Activated naive CD4-positive, alpha-beta T cell treated with anti-CD3 and anti-CD28 coated beads, Interleukin-2, amount 10 ng/mL, durations not matched to agents 7 days and 5 days (primary cell): ENCODE data around the gene GKN1.
A peak's percentile ranks its signal among the peaks of the same experiment; 100 is the strongest.

ENCODE experiments used
- CTCF ChIA-PET: fragments of 350-600 bp; sonication (Branson Sonifier 250); formaldehyde crosslinking; loops from one replicate; lab custom pipeline; 2021; ENCODE audit warnings: antibody characterized with exemption; lab: Charles Lee
- DNase-seq: peaks from one replicate; pipeline ENCODE4 v3.0.0-alpha.2; 2020
- H3K27ac Mint-ChIP-seq: one replicate; pipeline ENCODE4 v1.8.0; 2021; ENCODE audit warnings: mild to moderate bottlenecking, moderate library complexity, mixed read lengths
- H3K27me3 Mint-ChIP-seq: one replicate; pipeline ENCODE4 v1.8.0; 2021; ENCODE audit warnings: mild to moderate bottlenecking, mixed read lengths
- H3K36me3 Mint-ChIP-seq: one replicate; pipeline ENCODE4 v1.8.0; 2021; ENCODE audit warnings: mixed read lengths
- H3K4me1 Mint-ChIP-seq: one replicate; pipeline ENCODE4 v1.8.0; 2021; ENCODE audit warnings: mixed read lengths
- H3K4me3 Mint-ChIP-seq: one replicate; pipeline ENCODE4 v1.8.0; 2021; ENCODE audit warnings: mild to moderate bottlenecking, moderate library complexity, mixed read lengths
- H3K9me3 Mint-ChIP-seq: one replicate; pipeline ENCODE4 v1.8.0; 2021; ENCODE audit warnings: mixed read lengths

GKN1 gene

DNA sequence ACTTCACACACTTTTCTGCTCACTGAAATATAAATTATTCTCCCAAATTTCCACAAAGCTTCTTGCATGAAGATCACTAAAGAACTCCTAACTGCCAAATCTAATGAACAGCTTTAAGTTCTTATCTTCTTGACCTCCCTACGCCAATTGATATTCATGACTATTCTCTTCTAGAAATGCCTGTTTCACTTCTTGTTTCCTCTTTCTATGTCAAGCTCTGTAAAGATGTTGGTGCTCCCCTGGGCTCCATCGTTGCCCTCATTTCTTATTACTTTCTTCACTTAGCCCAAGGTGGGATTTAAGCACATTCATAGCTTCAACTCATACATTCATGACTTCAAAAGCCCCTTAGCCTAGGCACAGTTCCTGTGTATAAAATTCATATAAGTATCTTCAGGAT lies 29.3 kb downstream of the GKN1 start:
- CTCF ChIA-PET: no interaction called here
- Mint-ChIP-seq H3K27me3 (peaks cover 12% of the 10 kb centered on the region), H3K4me3 (no peak overlapping the region), H3K36me3 (no peaks in the 10 kb centered on the region), H3K27ac (no peak overlapping the region), H3K4me1 (no peaks in the 10 kb centered on the region), H3K9me3 (no peaks in the 10 kb centered on the region)
- no peak for DNase-seq

DNA sequence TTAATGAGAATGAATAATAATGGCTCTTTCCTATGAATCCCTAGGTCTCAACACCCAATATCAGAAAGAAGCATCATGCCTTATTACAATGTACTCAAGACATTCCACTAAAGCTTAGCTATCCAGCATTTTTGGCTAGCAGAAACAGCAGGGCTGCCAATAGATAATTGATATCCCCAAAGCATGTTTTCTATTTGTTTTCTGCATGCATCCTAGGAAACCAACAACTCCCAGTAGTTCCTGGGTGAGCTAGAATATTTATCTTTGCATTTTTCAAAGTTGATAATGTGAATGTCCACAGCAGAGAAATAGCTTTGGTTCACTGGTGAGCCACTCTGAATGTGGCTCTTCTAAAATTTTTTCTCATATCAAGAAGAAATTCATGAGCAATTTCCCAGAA lies 32.7 kb downstream of the GKN1 start:
- no peak for DNase-seq
- CTCF ChIA-PET: no interaction called here
- Mint-ChIP-seq H3K9me3 (no peaks in the 10 kb centered on the region), H3K27ac (no peak overlapping the region), H3K36me3 (no peaks in the 10 kb centered on the region), H3K4me1 (no peaks in the 10 kb centered on the region), H3K27me3 (peaks cover 36% of the 10 kb centered on the region), H3K4me3 (no peak overlapping the region)

DNA sequence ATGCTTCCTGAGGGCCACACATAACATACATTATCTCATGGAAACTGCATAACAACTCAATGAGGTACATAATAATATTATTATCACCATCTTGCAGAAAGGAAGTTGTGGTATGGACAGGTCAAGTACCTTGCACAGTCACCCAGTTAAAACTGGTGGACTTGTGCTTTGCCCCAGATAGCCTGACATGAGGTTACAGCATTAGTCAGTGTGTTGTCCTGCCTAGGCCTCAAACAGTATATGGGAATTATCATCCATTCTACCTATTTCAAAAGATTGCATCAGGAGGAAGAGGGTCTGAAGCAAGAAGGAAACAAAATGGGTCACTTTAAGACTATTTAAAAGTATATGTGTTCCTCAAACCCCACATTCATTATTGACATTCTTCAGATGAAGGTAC lies 33.2 kb downstream of the GKN1 start:
- H3K27me3 Mint-ChIP-seq: peaks cover 41% of the 10 kb centered on the region

DNA sequence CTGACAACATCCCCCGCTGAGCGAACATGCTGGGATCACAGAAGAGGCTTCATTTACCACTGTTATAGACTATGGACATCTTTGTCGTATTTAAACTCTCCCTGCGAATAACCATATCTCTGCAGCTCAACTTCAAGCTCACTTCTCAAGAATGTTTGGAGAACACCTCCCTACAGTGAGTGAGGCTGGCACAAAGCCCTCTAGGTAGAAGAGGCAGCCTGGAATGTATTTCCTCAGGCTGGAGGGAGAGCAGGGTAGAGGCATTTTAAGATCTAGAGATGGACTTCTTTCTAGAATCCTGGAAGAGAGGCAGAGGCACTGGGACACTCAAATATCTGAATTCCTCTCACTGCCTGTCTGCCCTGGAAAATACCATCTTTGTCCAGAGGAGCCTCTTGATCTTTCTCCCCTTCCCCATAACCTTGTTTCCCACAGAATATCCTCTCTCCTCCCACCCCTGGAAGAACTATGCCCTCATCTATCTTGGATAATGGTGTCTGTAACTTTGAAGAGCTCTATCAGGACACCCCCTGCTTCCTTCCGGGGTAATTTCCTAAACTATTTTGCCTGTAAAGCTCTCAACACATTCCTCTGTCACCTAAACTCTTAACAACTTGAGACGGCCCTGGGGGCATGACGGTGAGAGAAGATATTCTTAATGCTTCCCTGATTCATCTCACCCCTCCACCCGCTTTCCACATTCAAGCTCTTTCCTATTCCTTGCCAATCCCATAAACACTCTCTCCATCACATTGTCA lies 36.2 kb downstream of the GKN1 start:
- H3K27me3 Mint-ChIP-seq: peaks cover 62% of the 10 kb centered on the region
- CTCF ChIA-PET: no interaction called here
- peaks cover 14% of the 10 kb centered on the region for H3K4me1 Mint-ChIP-seq
- no peak overlapping the region for H3K27ac Mint-ChIP-seq
- no peaks in the 10 kb centered on the region for H3K36me3 Mint-ChIP-seq
- no peak for DNase-seq
- no peak overlapping the region for H3K4me3 Mint-ChIP-seq
- H3K9me3 Mint-ChIP-seq: no peaks in the 10 kb centered on the region

More for the DNA sequence above, 33.2 kb downstream of the GKN1 start:
- Mint-ChIP-seq H3K27ac (no peak overlapping the region), H3K4me1 (peaks cover 2% of the 10 kb centered on the region), H3K9me3 (no peaks in the 10 kb centered on the region), H3K36me3 (no peaks in the 10 kb centered on the region), H3K4me3 (no peak overlapping the region)
- DNase-seq: no peak
- CTCF ChIA-PET: no interaction called here

DNA sequence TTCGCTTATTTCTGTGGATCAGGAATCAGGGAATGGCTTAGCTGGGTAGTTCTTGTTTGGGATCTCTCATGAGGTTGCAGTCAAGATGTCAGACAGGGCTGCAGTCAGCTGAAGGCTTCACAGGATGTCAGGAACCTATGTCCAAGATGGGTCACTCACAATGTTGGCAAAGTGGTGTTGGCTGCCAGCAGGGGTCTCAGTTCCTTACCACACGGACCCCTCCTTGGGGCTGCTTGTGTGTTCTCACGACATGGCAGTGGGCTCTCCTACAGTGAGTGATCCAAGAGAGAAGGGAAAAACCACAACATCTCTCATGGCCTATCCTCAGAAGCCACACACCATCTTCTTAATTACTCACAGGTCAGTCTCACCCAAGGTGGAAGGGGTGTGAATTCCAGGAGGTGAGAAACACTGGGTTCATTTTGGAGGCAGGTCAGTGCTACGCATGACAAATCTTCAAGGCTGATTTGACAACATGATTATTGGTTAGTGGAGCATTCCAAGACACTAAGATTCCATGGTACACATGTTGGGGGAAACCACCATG lies 37.2 kb downstream of the GKN1 start:
- no peak for DNase-seq
- Mint-ChIP-seq H3K36me3 (no peaks in the 10 kb centered on the region), H3K4me3 (no peak overlapping the region), H3K9me3 (no peaks in the 10 kb centered on the region), H3K27ac (no peak overlapping the region), H3K4me1 (peaks cover 14% of the 10 kb centered on the region), H3K27me3 (peaks cover 62% of the 10 kb centered on the region)
- CTCF ChIA-PET: interaction anchor here (0.7 to 1.4 kb wide), 4 partner anchors 9 to 697 kb away, joined by 3 to 7 read pairs (median 3); no protein-coding TSS in a partner anchor

DNA sequence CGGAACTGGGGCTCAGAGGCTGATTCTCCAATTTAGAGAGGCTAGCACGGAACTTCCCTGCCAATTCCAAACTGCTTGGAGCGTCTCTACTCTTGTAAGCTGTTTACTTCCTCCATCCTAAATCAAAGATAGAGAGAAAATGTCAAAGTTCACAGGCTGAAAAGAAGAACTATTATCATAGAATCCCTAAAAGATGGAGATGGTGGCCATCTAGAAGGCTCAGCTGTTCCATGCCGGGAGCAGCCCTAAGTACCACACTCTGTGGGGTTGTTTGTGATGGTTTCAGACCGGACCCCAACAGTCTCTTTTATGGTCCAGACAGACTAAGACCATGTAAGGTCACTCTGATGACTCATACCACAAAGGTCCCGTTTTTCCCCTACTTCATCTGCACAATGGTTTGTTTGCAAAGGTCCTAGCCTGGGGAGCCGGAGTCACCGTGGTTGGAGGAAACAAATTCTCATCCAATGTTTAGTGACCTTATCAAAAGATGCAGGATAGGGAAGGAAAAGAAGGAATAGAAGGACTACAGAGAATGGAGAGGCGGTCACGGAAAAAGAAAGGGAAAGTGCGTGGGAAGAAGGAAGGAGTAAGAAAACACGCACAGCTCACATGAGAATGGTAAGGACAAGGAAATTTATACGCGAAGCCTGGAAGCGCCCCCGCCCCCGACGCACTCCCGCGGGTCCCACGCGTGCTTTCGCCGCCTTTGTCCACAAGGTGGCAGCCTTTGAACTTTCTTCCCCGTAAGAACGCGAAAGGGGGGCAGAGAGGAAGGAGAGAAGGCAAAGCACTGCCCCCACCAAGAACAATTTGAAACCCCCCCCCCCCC lies 38.1 kb downstream of the GKN1 start:
- peak; percentile 60 for DNase-seq
- Mint-ChIP-seq H3K27me3 (peaks cover 71% of the 10 kb centered on the region), H3K4me3 (peak overlapping the region; percentile 75), H3K4me1 (peaks cover 14% of the 10 kb centered on the region), H3K9me3 (no peaks in the 10 kb centered on the region), H3K27ac (no peak overlapping the region), H3K36me3 (no peaks in the 10 kb centered on the region)
- CTCF ChIA-PET: interaction anchor here (0.6 to 1.4 kb wide), 5 partner anchors 10 to 696 kb away, joined by 3 to 7 read pairs (median 3); no protein-coding TSS in a partner anchor

DNA sequence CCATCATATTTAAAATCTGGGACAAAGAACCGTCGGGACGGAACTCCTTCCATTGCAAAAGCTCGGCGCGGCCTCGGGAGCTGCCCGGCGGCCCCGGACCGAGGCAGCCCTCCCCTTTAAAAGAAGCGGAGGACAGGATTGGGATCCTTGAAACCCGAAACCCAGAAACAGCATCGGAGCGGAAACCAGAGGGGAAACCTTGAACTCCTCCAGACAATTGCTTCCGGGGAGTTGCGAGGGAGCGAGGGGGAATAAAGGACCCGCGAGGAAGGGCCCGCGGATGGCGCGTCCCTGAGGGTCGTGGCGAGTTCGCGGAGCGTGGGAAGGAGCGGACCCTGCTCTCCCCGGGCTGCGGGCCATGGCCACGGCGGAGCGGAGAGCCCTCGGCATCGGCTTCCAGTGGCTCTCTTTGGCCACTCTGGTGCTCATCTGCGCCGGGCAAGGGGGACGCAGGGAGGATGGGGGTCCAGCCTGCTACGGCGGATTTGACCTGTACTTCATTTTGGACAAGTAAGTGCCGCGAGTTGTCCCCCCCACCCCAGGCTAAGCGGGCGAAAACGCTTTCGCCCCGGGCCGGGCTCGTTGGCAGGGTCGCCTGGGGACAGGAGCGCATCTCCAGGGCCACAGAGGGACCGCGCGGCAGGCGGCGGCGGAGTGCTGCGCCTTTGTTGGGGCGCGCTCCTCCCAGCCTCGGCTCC lies 38.9 kb downstream of the GKN1 start, which contains the start of gene ANTXR1:
ANTXR1 (plus strand) TSS at position 38 of the 698 bp plus-strand sequence; CDS start at position 359, 321 bp downstream.
- CTCF ChIA-PET: interaction anchor here (1.2 to 1.4 kb wide), 2 partner anchors 11 to 20 kb away, joined by 3 to 7 read pairs; no protein-coding TSS in a partner anchor
- Mint-ChIP-seq H3K4me3 (peak within 1 kb of the TSS; percentile 75), H3K36me3 (no peaks in the 10 kb centered on the region), H3K27ac (no peak within 1 kb of the TSS), H3K27me3 (peaks cover 74% of the 10 kb centered on the region), H3K9me3 (no peaks in the 10 kb centered on the region), H3K4me1 (peaks cover 14% of the 10 kb centered on the region)
- peak; percentile 28 for DNase-seq

DNA sequence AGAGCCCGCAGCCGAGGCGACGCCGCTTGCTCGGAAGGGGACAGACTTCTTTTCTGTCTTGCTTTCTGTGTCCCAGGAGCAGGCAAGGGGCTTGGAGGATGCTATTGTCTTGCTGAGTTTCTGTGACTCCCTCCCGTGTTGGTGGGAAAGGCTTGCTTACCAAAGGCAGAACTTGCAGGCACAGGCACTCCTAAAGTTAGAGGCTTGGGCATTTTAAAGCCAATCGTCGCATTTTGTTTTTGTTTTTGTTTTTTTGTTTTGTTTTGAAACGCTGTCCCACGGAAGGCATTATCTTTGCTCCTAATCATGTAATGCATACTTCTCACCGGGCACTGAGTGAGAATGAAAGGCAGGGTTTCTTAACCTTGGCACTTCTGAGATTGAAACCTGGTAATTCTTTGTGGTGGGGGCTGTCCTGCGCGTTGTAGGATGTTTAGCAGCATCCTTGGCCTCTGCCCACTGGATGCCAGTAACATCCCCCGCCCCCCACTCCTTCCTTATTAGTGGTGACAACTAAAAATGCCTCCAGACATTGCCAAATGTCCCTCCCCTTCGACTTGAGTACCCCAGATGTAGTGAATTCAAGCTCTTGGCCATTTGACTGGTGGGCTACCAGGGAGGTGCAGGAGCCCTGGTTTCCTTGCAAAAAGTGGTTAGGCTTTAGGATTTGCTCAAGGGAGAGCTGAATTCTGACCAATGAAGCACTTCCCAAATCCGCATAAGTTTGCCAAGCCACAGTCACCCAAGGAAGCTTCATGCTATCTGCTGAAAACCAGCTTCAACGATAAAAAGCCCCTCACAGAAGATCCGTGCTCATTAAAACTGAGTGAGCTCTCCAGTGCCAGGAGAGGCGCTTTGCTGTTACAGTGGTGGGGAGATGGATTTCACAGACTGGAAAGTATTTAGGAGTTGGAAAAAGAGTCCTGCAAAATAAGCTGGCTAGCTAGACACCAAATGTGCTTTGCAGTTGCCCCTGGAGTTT lies 39.7 kb downstream of the GKN1 start:
- Mint-ChIP-seq H3K27ac (no peak overlapping the region), H3K9me3 (no peaks in the 10 kb centered on the region), H3K27me3 (peaks cover 76% of the 10 kb centered on the region), H3K4me3 (peak overlapping the region; percentile 75), H3K4me1 (peaks cover 14% of the 10 kb centered on the region), H3K36me3 (no peaks in the 10 kb centered on the region)
- CTCF ChIA-PET: interaction anchor here (1.0 kb wide), 1 partner anchor 12 kb away, joined by 3 read pairs; no protein-coding TSS in a partner anchor
- DNase-seq: peak; percentile 27

DNA sequence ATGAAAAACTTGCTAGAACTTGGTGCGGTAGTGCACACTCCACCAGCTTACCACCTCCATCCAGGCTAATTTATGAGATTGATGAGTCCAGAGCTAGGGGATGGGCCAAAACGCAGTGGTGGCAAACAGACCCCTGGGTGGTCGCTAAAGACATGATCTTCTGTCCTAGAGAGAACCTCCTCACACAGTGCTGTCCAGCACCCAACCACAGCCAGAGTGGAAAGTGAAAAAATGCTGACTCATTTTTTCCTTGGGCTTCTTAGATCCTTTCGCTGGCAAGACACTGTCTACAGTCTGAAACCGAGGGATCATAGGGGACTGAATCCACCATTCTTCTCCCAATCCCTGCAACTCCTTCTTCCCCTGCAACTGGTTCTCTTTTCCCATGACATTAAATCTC lies 42.6 kb downstream of the GKN1 start:
- Mint-ChIP-seq H3K4me1 (peaks cover 14% of the 10 kb centered on the region), H3K27me3 (peaks cover 61% of the 10 kb centered on the region), H3K27ac (no peak overlapping the region), H3K9me3 (no peaks in the 10 kb centered on the region), H3K36me3 (no peaks in the 10 kb centered on the region), H3K4me3 (no peak overlapping the region)
- CTCF ChIA-PET: no interaction called here
- DNase-seq: no peak

DNA sequence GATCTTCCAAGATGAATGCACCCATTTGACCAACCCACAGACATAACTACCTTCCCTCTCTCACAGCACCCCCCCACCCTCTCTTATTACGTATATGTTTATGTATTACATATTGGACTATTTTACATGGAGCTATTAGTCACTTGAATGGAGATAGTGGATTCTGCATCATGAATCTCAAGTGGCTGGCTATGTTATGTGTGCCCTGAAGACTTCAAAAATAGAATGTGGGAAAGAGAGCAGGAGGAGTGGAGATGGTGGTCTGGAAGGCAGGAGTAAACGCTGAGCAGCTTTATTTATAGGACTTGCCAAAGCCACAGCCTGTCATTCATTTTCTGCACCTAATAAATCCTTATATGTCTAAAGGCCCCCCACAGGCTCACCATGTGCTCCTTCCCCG lies 43.4 kb downstream of the GKN1 start:
- Mint-ChIP-seq H3K9me3 (no peaks in the 10 kb centered on the region), H3K27ac (no peak overlapping the region), H3K4me3 (no peak overlapping the region), H3K36me3 (no peaks in the 10 kb centered on the region), H3K4me1 (peaks cover 10% of the 10 kb centered on the region), H3K27me3 (peaks cover 53% of the 10 kb centered on the region)
- CTCF ChIA-PET: no interaction called here
- DNase-seq: no peak

DNA sequence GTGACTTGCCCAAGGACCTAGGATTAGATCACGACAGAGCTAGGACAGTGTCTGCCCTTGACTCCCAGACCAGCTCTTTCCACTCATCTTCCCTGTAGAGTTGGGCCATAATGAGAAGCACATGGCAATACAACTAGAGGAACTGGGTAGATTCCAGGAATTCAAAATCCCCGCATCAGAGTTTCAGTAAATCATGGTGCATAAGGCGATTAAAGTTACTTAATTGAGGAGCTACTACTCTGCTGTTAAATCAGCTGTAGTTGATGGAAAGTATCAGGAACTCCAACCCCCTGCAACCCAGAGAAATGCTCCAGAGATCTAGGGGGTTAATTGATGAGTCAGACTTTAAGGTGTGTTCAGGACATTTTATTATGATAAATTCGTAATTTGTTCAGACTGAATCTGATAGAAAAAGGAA lies 44.3 kb downstream of the GKN1 start:
- CTCF ChIA-PET: no interaction called here
- DNase-seq: no peak
- H3K27ac Mint-ChIP-seq: no peak overlapping the region
- H3K27me3 Mint-ChIP-seq: peaks cover 44% of the 10 kb centered on the region
- no peak overlapping the region for H3K4me3 Mint-ChIP-seq
- peaks cover 5% of the 10 kb centered on the region for H3K4me1 Mint-ChIP-seq
- no peaks in the 10 kb centered on the region for H3K36me3 Mint-ChIP-seq
- no peaks in the 10 kb centered on the region for H3K9me3 Mint-ChIP-seq

DNA sequence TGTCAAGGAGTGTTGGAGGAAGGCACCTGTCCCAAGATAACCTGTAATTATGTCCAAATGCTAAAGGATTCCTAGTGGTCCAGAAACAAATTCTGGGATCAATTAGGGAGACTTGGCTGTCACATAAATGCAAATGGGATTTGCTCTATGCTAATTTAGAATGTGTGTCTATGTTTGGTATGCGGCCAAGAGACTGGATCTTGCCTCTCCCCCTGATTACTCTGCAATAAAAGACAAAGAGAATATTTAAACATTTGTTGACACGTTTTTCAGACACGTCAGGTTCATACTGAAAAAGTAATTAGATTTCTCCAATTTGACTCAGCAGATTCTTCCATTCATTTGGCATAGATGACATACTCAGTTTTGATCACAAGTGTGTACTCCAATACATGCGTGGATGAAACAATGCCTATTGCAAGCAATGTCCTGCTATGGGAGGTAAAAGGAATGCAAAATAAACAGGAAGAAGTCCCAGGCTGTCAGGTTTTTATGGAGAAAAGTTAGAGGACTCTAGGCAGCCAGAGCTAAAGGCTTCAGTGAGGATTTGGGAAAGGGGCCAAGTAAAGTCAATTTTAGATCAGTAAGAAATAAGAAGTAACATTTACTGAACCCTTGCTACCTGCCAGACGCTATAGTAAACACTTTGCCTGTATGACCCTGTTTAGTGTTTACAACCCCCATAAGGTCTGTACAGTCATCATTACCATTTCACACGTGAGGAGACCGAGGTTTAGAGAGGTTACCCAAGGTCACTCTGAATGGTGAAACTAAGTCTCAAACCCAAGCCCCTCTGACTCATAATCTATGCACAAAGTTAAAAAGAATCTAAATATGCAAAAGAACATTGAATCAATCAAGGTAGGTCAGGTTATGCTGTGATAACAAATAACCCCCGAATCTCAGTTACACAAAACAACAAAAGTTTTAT lies 46.3 kb downstream of the GKN1 start:
- H3K4me3 Mint-ChIP-seq: no peak overlapping the region
- H3K27me3 Mint-ChIP-seq: peaks cover 30% of the 10 kb centered on the region
- no peak for DNase-seq
- H3K4me1 Mint-ChIP-seq: no peaks in the 10 kb centered on the region
- CTCF ChIA-PET: no interaction called here
- no peaks in the 10 kb centered on the region for H3K36me3 Mint-ChIP-seq
- H3K9me3 Mint-ChIP-seq: no peaks in the 10 kb centered on the region
- H3K27ac Mint-ChIP-seq: no peak overlapping the region
